Stimulated activated CD8-positive, alpha-beta memory T cell treated with anti-CD3 and anti-CD28 coated beads, Interleukin-7, amount 100 ng/mL, for 24 hours (primary cell): ENCODE results near the gene LRP2.
"Not testable (repeated sequence)": the region's sequence is repeated elsewhere in the genome, so short reads cannot be mapped to it uniquely, and the experiment has no call there.

Experiments used
- DNase-seq: peaks from one replicate; pipeline ENCODE4 v3.0.0-alpha.2; 2020; ENCODE audit warnings: low read depth

The LRP2 gene

DNA sequence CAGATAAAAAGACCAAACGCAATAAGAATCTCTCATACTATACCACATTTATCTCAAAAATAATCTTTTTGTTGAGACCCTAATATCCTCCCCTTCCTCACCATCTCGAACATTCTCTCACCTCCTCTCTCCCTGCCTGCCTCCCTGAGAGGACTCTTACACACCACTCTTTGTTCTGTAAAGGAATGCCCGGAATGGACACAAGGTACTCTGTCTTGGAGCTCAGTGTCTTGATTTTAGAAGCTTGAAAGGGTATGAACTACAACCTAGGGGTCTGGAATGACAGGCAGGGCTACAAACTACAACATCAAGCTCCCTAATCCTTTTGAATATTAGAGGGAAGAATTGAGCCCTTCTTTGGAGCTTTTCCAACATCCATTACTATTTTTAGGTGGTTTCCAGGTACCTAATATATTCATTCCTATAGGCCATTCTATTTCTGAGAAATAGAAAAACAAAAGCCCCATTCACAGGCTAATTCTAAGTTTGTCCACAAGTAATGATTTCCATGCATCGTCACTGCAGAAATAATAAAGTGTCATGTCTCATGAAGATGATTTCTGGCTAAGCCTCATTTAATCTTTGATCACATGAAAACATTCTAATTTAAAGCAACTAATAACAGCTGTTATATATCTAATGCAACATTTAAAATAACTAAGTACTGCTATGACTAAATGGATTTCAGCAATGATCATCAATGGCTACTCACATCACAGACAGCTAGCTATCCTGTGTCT is 60.6 kb downstream of the LRP2 start:
- DNase-seq: no peak

DNA sequence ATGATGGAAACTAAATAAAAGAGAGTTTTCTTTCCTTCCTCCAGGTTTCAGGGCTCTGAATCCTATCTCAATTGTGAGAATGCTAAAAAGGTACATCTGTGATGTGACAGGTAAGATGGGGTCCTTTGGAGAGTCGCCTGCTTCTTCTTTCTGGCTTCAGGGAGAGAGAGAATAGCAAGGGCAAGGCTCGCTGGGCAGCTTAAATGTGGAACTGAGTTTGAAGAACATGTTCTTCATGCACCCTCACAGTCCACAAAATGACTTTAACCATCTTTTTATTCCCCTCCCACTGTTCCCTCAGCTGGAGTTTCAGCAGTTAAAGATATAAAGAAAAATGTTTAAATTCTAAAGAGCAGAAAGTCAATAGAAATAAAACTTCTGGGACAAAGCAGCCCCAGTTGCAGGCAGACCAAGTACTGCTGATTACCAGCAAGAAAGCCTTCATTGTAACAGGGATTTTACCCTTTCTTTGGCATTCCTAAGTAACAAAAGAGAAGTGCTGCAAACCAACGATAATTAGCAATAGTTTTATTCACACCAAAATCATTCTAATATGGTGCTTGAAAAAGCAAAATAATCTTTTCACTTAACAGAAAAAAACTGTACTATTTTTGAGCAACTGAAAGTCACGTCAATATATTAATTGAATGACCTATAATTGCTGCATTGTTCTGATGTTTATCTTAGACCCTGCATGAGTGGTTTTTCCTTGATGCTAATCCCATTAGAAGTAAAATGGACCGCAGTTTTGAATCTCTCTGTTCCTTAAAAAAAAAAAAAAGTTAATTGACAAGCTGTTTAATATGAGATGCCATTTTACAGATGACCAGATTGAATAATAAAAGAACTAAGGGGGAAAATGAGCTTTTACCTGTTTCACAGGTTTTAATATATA is 61.5 kb downstream of the LRP2 start:
- no peak for DNase-seq

DNA sequence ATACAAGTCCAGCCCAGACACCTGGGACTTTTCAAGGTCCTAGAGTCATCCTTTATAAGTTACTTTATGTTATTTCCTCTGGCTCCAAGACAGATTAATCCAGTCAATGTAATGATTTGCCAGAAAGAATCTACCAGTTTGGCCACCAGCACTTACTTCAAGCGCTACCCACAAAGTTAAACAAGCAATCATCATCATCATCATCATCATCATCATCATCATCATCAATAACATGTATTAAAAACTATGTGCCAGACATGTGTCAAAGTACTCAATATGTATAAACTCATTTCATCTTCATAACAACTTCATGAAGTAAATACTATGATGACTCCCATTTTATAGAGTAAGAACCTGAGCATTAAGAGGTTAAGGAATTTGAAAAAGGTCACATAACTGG is 64.3 kb downstream of the LRP2 start:
- no peak for DNase-seq

DNA sequence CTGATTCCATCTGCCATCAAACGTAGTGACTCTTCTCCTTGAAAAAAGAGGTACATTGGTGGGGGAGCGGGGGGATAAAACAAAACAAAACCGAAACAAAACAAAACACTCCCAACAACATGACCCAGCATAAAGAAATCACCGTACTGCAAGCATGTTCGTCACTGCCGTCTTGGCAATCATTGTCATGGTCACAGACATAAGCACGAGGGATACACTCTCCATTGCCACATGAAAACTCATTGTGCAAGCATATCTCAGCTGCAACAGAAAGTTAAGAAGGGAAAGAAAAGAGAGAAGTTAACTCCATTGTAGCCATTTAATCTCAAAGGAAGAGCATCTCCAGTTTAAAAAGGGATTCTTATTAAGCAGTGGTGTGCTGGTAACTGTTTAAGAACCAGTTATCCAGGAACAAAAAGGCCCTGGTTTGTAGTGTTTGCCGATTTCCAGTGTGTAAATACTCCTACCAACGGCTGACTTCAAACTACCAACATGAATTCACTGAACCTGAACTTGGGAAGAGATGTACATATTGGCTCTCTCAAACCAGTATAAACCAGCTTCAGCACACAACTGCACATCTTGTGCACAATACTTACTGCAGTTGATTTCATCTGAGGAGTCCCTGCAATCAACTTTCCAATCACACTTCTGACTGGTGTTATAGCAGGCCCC is 68.2 kb downstream of the LRP2 start:
- DNase-seq: no peak

DNA sequence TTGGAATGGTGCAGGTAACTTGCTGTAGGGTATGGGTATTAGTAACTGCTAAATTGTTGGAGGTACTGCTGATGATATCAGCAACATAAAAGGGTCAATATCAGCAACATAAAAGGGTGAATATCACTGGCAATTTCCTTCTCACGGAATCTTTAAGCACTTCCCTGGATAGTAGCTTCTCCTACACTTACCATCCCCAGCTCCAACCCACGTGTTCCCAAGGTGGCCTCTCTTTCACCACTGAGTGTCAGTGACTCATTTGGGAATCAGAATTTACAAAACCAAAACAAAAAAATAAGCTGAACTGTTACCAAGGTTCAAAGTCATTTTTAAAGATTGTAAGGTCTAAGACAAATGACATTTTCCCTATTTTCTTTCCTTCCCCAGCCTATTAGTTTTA is 70.8 kb downstream of the LRP2 start:
- DNase-seq: no peak

DNA sequence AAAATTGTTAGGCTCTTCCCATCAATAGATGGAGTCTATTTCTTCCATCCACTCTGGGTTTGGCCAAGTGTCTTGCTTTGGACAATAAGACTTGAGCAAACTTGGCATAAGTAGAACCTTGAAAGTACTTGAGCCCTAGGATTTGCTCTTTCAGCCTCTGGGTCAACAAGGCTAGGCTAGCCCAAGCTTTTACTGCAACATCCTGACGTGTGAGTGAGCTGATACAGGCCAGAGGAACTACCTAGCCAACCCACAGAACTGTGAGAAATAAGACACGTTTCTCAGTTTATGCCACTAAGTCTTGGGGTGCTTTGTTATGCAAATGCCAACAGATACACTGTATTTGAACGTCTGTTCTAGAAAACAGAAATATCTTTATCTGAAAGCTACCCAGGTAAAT is 71.9 kb downstream of the LRP2 start:
- no peak for DNase-seq

DNA sequence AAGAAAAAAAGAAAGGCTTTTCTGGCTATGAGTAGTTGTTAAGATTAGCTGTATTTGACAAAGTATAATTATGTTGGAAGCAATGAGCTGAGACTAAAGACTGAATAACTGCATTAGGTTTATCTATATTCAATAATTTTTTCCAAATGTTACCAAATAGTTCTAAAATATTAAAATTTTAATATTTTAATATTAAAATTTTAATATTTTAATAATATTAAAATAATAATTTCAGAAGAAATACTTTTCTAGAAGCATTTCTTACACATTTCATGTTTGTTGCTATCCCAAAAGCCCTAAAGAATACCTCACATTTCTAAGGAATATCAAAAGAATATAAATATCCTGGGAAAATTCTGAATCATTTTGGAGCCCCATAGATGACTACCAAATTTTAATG is 74.7 kb downstream of the LRP2 start:
- DNase-seq: no peak

DNA sequence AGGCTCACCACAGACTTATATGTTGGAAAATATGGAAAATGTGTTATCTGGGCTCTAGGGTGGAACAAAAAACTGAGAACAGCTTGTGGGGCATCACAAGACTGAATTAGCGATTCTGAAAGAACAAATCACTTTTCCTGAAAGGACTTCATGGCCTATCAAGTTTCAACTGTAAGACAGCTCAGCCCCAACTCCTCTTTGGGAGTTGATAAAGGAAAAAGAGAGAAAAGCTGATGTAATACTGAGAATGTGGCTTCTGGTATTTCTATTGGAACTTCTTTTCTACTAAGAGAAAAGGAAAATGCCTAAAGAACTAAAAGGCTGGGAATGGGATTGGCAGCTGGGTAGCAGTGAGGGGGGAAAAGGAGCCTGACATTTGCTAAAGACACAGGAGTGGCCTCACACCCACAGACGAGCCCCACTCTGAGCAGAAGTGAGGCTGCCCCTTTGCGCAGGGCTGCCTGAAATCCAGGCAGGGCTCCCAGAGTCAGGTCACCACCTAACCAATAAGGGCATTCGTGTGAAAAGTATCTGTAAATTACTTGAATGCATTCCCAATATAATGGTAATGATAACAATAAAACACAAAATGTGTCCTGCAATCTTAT is 75.6 kb downstream of the LRP2 start:
- DNase-seq: no peak

DNA sequence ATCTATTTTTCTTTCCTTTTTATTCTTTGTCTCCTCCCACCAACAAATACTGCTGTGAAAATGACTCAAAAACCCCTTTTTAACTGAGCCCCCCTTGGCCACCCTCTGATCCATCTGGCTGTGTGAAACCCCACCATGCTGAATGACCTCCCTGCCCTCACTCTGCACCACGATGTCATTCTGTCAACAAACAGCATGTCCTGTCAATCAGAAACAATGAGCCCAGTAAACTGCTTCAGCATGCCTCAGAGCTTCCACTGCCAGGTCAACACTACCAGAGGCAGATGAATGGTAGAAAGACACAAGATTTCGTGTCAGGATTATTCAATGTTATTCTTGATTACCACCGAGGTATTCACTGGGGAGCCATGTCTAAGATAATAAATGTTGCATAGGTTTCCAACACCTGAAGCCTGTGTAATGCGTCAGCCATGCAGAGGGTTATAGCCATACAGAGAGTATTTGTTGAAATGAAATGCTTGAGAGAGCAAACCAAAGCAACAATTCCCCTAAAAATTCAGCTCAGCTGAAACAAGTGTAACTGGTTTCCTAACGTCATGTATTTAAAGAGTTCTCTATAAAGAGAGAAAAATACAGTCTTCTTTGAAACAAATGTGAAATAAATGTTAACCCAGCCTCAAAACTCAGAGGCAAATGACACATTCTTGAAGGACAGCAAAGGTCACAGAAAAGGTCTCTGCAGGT is 76.7 kb downstream of the LRP2 start:
- no peak for DNase-seq

DNA sequence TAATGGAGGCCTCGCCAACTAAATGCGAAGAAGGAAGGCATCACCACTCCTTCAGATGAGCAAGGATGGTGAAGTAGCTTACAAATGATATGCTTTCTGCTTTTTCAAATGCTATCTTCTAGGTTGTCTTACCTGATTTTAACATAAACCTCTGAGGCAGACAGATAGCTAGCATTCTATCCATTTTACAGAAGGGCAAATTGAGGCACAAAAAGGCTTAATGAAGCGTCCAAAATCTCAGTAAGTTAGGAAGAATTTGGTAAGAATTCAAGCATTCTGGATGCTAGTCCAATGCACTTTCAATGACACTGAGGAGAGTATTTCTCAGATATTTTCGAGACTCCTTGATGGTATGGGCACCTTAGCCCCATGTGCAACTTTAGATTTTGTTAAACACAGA is 81.8 kb downstream of the LRP2 start:
- DNase-seq: no peak

DNA sequence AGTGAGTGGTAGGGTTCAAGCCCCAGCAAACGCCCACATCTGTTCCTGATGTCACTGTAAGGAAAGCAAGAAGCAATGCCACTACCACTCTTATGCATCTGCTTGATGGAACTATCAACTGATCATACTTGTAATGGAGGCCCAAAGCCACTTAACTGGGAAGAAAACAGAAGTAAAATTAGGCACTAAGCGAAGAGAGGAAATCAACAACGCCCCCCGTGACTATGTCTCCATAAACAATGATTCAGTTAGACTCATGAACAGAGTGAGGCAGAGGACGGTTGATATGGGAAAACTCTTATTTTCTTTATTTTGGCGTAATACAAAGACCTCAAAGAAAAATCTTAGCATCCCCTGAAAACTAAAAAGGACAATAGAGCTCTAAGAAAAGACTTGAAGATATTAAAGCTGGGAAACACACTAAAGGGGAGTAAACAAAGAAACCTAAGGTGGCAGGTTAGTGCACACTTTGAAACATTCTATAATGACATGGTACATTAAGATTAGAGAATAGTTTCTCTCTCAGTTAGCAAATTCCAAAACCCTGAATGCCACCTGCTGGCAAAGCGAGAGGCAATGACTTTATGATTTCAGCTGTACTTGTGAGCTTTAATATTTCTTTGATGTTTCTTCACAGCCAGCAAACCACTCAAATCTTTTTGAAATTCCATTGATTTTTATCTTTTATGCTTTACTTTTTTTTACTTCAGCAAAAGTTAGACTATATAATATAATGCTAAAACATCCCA is 86.5 kb downstream of the LRP2 start:
- no peak for DNase-seq

DNA sequence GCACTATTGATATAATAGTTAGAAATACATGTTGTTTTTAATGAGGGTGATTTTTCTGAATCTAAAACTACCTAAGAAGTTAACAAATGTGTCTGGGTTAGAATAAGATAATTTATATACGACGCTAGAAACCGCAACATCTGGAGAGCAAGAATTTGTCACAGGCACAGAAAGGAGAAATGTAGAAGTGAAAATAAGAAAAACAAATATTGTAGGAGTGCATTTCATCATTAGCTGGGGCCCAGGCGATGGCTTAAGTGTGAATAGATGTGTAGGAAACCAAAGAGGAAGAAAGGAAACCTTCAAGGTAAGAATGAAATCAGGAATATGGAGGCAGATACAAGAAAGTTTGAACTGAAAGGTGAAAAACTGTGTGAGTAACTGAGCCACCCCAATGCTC is 90.3 kb downstream of the LRP2 start:
- DNase-seq: no peak

DNA sequence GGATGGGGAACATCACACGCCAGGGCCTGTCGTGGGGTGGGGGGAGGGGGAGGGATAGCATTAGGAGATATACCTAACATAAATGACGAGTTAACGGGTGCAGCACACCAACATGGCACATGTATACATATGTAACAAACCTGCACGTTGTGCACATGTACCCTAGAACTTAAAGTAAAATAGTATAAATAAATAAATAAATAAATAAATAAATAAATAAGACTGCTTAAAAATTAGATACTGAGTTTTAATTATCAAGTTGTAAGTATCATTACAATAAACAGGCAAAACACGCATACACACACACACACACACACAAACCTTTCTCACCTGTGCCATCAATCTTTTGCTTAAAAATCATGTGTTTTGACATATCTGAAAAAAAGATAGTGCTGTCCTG is 91.8 kb downstream of the LRP2 start:
- DNase-seq: not testable (repeated sequence)

DNA sequence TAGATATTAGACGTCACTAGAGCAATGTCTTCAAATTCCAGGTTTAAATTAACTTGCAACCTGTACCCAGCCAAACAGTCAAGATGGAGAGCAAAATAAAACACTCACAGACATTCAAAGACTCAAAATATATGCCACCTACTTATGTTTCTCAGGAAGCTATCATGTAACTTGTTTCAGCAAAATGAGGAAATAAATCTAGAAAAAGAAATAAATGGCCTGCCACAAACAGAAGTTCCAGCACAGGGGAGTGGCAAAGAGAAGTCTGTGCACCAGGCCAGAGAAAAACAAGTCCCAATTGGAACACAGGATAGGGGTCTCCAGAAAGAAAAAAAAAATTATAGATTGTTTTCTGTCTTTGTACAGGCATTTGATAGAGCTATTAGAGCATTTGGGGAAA is 96.7 kb downstream of the LRP2 start:
- DNase-seq: no peak

DNA sequence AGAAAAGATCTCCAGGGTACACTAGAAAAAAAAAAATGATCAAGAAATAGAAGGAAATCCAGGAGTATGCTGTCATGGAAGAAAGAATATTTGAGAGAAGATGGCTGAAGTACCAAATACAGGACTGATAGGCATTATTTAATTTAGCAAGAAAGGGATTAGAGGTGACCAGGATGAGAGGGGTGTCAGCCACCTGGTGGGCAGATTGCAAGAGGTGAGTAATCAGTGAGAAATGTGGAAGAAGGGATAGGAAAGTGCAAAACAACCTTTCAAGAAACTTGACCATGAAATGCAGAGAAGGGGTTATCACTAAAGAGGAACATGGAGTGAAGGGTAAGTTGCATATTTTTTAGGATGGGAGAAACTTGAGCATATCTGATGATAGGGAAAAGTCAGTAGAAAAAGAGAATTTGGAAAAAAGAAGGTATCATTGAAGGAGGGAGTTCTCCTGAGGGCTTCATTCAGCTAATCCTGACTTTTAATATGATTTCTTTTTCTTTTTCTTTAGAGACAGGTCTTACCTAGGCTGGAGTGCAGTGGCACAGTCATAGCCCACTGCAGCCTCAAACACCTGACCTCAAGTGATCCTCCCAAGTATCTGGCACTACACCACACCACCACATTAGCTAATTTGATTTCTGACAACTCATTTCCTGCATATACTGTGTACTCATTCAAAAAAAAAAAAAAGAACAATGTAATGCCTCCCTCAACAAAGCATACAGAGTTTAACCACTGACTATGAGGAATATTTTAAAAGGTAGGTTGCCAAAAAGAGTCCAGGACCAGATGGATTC is 101.3 kb downstream of the LRP2 start:
- no peak for DNase-seq

DNA sequence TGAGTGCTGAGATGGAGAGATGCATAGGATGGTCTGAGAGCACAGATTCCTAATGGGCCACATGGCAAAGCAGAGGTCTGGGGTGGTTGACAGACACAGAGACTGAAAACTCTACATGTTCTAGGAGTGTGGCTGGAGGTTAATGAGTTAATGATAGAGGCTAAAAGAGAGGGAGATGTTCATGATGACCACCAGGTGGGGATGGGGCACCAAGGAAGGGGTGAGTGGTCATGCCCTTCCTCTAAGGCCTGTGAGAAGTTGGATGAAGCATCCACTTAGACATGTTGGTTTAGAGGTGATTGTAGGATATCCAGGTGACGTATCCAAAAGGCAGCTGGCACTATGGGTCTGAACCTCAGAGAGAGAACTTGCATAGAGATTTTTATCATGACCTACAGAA is 102.1 kb downstream of the LRP2 start:
- no peak for DNase-seq

DNA sequence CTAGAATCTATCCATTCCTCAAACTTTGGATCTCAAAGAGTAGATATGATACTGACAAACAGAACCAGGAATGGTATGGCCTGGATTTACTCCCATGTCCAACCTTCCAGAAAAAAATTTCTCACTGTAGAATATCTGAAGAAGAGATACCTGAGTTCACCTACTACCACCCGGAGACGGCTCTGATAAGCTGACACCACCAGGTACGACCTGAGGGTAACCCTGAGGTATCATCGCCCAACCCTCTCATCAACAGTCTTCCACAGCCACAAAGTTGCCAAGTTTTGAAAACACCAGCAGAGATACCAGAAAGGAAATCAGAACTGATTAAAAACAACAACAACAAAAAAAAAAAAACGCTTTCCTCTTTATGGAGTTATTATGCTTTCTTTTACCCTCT is 102.9 kb downstream of the LRP2 start:
- no peak for DNase-seq

DNA sequence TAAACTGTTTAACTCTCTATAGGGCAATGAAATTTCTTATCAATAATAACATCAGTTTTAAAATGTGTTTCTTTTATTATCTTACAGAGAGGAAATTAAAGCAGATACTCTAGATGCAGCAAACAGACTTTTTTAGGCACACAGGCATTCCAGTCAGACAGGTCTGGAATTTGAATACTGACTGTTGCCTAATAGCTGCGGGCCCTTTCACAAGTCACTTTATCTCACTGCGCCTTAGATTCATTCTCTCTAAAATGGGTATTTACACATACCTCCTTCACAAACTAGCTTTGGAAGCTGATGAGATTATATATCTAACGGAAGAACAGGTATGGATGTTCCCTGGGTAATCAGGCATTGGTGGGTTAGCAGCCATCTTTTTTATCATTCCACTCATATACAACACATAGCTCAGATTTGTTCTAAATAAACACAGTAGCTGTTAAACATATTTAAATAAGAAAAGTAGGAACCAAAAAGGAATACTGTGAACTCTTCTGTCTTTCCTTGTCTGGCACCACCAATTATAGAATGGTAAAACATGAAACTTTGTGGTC is 104.2 kb downstream of the LRP2 start:
- no peak for DNase-seq

DNA sequence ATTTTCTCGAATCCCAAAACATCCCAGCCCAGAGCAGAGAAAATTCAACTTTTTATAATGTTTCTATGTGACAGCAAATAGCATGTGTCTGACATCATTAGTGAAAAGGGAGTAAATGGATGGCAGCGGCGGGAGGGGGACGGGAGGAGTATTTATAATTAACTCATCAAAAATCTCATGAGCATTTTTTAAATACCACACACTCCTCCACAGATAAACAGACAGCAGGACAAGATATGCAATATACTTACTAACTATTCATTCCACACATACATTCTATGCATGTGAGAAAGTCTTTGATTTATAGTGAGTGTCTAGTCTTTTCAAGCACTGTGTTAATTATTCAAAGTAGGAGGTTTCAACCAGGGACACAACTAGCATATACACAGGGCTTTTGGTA is 107.6 kb downstream of the LRP2 start:
- DNase-seq: no peak

DNA sequence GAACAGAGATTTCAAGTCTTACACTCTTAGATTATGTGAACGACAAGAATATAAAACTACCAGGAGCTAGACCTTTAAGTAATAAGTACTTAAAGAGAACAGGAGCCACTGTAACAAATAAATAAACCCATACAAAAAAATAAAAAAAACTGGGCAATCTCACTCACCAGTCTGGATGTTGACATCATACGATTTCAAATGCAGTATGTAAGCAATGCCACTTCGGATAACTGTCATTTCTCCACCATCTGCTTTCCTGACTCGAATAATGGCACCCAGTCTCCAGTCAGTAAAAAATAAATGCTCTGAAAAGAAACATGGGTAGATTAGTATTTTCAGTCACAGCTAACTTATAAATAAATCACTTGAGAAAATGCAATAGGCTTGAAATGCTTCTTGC is 115.1 kb downstream of the LRP2 start:
- no peak for DNase-seq
